ENCODE results near the gene HTR3A. TPM values are rescaled to one million over a fixed set of nuclear protein-coding genes. Genes with fewer than 3 reads are reported as not detected.
"Not testable (repeated sequence)": the region's sequence is repeated elsewhere in the genome, so short reads cannot be mapped to it uniquely, and the experiment has no call there.

HTR3A gene
- not detected for total RNA-seq (2021; fragmentation: NEBNext Ultra II Directional; extraction: Animal tissue kit (Norgen Biotek cat#: 25700))
- long read RNA-seq: 0 reads

DNA sequence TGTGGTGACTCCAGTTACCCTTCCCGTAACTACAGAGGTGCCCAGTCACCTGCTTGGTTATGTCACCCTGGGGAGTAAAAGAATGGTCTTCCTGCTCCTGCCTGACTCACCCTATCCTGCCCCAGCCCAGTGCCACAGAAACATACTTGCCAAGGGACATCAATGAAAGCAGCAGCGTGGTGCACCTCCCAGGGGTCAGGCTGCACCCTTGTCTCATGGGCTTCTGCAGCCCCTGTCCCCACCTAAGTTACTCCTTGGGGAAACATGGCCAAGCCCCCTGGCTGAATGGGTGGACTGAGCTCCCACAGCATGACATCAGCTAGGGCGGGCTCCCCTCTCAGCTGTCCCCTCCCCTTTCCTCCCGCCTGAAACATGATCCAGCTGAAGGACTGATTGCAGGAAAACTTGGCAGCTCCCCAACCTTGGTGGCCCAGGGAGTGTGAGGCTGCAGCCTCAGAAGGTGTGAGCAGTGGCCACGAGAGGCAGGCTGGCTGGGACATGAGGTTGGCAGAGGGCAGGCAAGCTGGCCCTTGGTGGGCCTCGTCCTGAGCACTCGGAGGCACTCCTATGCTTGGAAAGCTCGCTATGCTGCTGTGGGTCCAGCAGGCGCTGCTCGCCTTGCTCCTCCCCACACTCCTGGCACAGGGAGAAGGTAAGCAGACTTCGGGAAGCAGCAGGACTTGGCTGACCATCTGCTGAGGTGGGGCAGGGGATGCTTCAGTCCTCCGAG lies at the start of gene HTR3A:
TSS of gene HTR3A (plus strand) at position 368 of the 730 bp plus-strand sequence. CDS start at position 586, 218 bp downstream.
- TF ChIP-seq, protein P1, sequence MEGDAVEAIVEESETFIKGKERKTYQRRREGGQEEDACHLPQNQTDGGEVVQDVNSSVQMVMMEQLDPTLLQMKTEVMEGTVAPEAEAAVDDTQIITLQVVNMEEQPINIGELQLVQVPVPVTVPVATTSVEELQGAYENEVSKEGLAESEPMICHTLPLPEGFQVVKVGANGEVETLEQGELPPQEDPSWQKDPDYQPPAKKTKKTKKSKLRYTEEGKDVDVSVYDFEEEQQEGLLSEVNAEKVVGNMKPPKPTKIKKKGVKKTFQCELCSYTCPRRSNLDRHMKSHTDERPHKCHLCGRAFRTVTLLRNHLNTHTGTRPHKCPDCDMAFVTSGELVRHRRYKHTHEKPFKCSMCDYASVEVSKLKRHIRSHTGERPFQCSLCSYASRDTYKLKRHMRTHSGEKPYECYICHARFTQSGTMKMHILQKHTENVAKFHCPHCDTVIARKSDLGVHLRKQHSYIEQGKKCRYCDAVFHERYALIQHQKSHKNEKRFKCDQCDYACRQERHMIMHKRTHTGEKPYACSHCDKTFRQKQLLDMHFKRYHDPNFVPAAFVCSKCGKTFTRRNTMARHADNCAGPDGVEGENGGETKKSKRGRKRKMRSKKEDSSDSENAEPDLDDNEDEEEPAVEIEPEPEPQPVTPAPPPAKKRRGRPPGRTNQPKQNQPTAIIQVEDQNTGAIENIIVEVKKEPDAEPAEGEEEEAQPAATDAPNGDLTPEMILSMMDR (IDR thresholded peaks at IDR 0.05): no peak
- H3K36me3 Mint-ChIP-seq (ENCODE audit: low read depth): no peaks in the 10 kb centered on the region
- H3K9me3 Mint-ChIP-seq: no peaks in the 10 kb centered on the region
- H3K4me1 Mint-ChIP-seq (ENCODE audit: low read depth): no peaks in the 10 kb centered on the region
- peaks cover 34% of the 10 kb centered on the region for H3K27me3 Mint-ChIP-seq (ENCODE audit: insufficient read depth)
- H3K4me3 Mint-ChIP-seq: no peak within 1 kb of the TSS
- no peak within 1 kb of the TSS for H3K27ac Mint-ChIP-seq
- no peak for DNase-seq

DNA sequence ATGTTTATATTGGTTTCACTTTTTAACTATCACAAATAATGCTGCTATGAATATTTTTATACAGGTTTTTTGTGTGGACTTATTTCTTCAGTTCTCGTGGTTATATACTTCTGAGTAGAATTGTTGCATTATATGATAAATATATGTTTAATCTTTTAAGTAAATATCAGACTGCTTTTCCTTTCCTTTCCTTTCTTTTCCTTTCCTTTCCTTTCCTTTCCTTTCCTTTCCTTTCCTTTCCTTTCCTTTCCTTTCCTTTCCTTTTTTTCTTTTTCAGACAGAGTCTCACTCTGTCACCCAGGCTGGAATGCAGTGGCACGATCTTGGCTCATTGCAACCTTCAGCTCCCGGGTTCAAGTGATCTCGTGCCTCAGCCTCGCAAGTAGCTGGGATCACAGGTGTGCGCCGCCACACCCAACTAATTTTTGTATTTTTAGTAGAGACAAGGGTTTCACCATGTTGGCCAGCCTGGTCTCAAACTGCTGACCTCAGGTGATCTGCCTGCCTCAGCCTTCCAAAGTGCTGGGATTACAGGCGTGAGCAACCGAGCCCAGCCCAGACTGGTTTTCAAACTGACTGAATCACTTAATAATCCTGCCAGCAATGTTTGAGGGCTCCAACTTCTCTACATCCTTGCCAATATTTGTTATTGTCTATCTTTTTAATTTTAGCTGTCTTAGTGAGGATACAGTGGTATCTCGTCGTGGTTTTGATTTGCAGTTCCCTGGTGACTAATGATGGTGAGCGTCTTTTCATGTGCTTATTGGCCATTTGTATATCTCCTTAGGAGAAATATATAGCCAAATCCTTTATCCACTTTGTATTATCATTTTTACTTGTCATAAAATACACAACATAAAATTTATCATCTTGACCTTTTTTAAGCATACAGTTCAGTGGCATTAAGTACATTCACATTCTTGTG lies 48.4 kb upstream of the HTR3A start:
- Mint-ChIP-seq H3K9me3 (no peaks in the 10 kb centered on the region), H3K27me3 (ENCODE audit: insufficient read depth) (peaks cover 4% of the 10 kb centered on the region; the same call in 1 of the 2 replicates), H3K27ac (no peak overlapping the region), H3K36me3 (ENCODE audit: low read depth) (no peaks in the 10 kb centered on the region), H3K4me1 (ENCODE audit: low read depth) (no peaks in the 10 kb centered on the region), H3K4me3 (no peak overlapping the region; the same call in 1 of the 2 replicates)
- TF ChIP-seq, protein P1 (IDR thresholded peaks at IDR 0.05): no peak
- no peak for DNase-seq

DNA sequence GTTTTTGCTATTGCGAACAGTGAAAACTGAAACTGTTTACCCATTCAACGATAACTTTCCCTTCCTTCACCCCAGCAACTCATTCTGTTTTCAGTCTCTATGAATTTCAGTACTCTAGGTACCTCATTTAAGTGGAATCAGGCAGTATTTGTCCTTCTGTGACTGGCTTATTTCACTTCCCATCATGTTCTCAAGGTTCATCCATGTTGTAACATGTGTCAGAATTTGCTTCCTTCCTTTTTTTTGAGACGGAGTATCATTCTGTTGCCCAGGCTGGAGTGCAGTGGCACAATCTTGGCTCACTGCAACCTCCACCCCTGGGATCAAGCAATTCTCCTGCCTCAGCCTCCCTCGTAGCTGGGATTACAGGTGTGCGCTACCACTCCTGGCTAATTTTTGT lies 46.6 kb upstream of the HTR3A start:
- Mint-ChIP-seq H3K27ac (no peak overlapping the region), H3K27me3 (ENCODE audit: insufficient read depth) (peaks cover 2% of the 10 kb centered on the region; the same call in 1 of the 2 replicates), H3K4me3 (no peak overlapping the region), H3K36me3 (ENCODE audit: low read depth) (no peaks in the 10 kb centered on the region), H3K9me3 (no peaks in the 10 kb centered on the region), H3K4me1 (ENCODE audit: low read depth) (0 out of 2 replicates have a peak, but pooled peaks cover 6% of the 10 kb centered on the region)
- TF ChIP-seq, protein P1 (IDR thresholded peaks at IDR 0.05): no peak
- no peak for DNase-seq

DNA sequence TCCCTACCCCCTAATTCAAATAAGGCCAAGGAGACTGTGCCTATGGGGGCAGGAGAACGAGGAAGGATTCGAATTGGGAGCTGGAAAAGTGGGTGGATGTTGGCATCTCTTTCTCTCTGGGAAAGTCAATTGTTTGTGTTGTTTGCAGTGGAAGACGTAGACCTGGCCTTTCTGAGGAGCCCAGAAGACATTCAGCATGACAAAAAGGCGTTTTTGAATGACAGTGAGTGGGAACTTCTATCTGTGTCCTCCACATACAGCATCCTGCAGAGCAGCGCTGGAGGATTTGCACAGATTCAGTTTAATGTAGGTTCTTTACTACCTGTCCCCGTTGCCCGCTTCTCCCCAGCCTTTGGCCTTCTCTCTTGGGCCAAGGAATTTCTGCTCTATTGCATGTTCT lies 42.1 kb upstream of the HTR3A start:
- Mint-ChIP-seq H3K36me3 (ENCODE audit: low read depth) (no peaks in the 10 kb centered on the region), H3K4me3 (no peak overlapping the region), H3K27me3 (ENCODE audit: insufficient read depth) (peaks cover 7% of the 10 kb centered on the region), H3K4me1 (ENCODE audit: low read depth) (0 out of 2 replicates have a peak, but pooled peaks cover 6% of the 10 kb centered on the region), H3K27ac (no peak overlapping the region), H3K9me3 (no peaks in the 10 kb centered on the region)
- DNase-seq: no peak
- TF ChIP-seq, protein P1 (IDR thresholded peaks at IDR 0.05): no peak

DNA sequence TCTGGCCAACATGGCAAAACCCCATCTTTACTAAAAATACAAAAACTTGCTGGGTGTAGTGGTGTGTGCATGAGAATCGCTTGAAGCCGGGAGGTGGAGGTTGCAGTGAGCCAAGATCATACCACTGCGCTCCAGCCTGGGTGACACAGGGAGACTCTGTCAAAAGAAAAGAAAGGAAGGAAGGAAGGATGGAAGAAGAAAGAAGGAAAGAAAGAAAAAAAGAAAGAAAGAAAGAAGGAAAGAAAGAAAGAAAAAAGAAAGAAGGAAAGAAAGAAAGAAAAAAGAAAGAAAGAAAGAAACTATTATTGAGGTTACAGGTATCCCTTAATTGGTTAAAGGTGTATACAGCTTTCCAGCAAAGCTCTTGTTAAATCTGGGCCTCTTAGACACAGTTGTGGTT lies 40.7 kb upstream of the HTR3A start:
- H3K27me3 Mint-ChIP-seq (ENCODE audit: insufficient read depth); H3K27ac Mint-ChIP-seq; H3K36me3 Mint-ChIP-seq (ENCODE audit: low read depth); H3K4me1 Mint-ChIP-seq (ENCODE audit: low read depth); H3K4me3 Mint-ChIP-seq; H3K9me3 Mint-ChIP-seq; DNase-seq: not testable (repeated sequence)

All from HFFc6 (cell line).